RPMI8226 (cell line): ENCODE measurements around the gene PLAA.

ENCODE experiments used
- DNase-seq: peaks from one replicate; pipeline ENCODE4 v3.0.0-alpha.2; 2015

The PLAA gene

DNA sequence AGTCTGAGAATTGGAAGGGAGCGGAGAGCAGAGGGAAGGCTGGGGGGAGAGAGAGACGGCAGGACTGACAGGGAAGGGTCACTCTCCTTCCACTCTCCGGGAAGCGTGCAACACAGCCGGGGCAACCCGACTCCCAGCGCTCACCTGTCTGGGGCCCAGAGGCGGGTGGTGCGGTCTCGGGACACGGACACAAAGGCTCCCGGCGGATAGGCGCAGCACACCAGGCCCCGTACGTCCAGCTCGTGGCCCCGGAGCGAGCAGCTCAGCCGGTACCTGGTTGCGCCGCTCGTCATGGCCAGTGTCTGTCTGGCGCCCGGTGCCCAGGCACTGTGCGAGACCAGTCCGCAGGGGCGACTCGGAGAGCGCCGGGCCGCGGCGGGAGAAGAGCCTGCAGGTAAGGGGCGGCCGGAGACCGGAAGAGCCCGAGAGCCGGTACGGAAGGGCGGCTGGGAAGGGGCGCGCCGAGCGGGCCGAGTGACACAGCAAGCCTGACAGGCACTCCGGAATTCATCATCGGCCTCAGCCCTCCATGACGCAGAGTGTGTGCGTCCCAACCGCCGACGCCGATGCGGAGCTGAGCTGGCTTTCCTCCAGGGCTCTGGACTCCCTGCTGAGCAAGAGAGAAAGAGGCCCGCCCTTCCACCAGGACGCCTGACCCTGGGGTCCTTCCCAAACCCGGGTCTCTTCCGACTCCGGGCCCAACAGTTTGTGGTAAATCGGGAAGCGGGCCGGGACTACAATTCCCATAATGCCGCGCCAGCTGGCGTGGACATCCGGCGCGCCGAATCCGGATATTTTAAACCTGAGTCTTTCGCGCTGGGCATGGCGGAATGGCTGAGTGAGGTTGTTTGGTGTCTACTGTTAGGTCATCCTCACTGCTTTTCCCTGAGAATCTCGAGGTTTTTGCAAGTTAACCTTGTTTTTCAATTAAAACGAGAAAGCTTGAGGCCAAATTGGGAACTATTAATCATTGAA lies at the start of gene PLAA:
Gene PLAA (minus strand): TSS at position 490 of the 975 bp plus-strand sequence. CDS start 197 bp downstream, at position 293.
- peak; percentile 91 for DNase-seq

DNA sequence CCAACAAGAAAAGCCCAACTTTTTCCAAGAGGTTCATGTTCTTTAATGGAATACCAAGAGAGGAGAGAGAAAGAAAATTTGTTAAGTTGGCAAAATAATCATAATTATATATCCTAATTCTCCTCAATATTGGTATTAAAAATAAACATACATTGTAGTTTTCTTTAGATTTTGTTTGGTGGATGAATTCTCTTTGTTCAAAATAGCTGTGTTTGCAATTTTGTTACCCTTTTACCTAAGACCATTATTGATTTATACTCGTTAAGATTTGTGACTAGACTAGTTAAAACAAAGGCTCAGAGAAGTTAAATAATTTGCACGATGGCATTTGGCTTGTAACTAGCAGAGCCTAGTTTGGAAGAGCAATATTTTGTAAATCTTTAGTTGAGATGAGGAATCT lies 48.8 kb upstream of the PLAA start:
- DNase-seq = no peak

GRCh38 chr9:26983340-26983739 lies 36.3 kb upstream of the PLAA start:
- no peak for DNase-seq

GRCh38 chr9:26975728-26976707 lies 29.0 kb upstream of the PLAA start:
- peak; percentile 35 for DNase-seq

DNA sequence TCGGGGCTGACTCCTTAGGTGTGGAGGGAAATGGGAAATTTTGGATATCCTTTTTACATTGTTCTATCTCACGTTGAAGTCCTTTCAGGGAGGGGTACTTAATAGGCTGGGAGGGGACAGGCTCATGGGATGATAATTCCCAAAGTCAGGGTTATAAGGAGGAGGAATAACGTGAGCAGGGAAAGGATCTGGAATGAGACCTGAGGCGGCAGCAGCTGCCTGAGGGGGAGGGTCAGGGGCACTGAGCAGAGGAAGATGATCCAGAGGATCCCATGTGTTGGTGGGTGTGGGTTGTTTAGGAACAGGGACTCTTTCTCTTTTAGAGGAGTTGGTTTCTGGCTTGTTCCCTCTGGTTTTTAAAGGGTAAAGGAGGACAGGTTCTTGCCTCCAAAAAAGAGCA lies 27.9 kb upstream of the PLAA start:
- no peak for DNase-seq

DNA sequence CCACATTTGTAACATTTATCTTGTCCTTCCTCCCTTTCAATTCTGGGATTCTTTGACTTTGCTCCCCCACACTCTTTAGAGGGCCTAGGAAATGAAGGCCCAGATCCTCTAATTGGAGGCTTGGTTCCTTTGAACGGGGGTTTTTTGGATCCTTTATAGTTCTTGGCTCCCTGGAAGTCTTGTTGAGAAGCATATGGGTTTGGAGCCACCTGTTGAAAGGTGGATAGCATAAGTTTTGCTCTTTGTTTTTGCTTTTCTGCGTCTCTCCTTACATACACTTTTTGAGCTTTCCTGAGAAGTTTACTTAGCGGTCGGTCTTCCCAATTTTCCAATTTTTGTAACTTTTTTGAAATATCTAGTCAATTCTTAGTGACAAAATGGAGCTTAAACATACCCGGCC lies 26.9 kb upstream of the PLAA start:
- DNase-seq = no peak

DNA sequence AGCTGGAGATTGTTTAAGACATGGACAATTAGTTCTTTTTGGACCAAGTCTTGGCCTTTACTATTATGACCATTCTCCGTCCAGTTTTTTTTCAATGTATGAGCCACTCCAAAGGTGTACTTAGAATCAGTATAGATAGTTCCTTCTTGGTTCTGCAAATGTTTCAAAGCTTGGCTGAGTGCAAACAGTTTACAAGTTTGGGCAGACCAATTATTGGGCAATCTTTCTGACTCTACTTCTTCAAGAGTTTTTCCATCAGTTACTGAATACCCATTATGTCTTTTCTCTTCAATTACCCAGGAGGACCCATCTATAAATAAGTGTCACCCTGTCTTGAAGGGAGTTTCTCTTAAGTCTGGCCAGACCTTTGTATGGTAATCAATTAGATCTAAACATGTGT lies 24.7 kb upstream of the PLAA start:
- DNase-seq = no peak

- no peak for DNase-seq
Measured at GRCh38 chr9:26956860-26957233, 9.8 kb upstream of the PLAA start.

- DNase-seq = peak; percentile 96
Measured at GRCh38 chr9:26955921-26956859, 9.1 kb upstream of the PLAA start, which contains the start of gene IFT74. IFT74 (plus strand) TSS chr9:26956412; CDS start chr9:26961968, 5,556 bp downstream.

- peak; percentile 68 for DNase-seq
Measured at GRCh38 chr9:26955222-26955903, 8.3 kb upstream of the PLAA start.

DNA sequence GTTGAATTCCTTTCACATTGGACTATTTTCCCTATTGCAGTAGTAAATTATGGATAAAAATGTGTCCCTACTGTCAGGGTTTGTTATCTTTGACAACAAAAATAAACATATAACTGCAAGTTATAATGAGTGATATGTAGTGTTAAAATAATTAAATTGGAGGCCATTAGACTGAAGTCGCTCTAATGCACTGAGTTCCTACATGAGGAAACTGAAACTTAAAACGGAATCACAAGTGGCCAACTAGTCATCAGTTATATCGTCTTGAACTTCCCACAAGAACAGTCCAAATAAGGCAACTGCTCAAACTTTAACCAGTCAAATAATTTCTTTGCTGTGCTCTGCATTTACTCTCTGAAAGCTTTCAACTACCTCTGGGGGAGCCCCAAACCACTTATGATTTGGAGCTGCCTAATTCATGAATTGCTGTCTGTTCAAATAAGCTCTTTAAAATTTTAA lies 7.0 kb upstream of the PLAA start:
- DNase-seq = no peak

- DNase-seq = no peak
Measured at GRCh38 chr9:26951794-26952193, 4.8 kb upstream of the PLAA start.

- no peak for DNase-seq
Measured at GRCh38 chr9:26950521-26950920, 3.5 kb upstream of the PLAA start.

- DNase-seq = no peak
Measured at GRCh38 chr9:26949637-26950069, 2.6 kb upstream of the PLAA start.

DNA sequence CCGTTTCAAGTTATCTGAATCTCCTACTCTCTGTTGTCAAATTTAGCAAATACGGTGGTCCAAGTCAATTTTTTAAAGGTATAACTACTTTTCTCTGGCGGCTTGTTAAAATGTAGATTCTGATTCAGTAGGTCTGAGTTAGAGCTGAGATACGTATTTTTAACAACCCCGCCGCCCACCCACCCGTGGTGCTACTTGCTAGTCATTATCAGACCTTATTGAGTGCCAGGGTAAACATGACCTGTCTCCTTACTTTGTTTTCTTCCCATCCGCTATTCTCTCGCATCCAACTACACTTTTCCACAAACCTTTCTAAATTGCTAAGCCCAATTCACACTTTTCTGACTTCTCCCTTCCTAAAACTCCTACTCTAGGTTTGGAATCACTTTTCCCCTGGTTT lies 694 bp upstream of the PLAA start:
- DNase-seq = peak; percentile 5

DNA sequence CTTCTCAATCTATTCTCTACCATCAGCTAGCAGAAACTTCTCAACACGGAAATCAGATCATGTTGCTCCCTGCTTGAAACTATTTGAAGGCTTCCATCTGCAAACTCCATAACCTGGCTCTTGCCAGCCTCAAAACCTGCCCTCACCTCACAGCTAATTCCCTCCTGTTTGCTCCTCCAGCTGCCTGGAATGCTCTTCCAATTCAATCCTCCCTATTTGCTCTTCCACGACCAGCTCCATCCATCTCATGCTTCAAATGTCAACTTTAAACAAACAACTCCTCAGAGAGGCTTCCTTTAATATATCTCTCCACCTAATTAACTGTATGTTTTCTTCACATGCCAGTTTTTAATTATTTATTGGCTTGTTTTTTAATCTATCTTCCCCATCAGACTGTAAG lies 1.5 kb downstream of the PLAA start:
- DNase-seq = no peak

GRCh38 chr9:26940779-26941178 lies 6.3 kb downstream of the PLAA start:
- DNase-seq = no peak

DNA sequence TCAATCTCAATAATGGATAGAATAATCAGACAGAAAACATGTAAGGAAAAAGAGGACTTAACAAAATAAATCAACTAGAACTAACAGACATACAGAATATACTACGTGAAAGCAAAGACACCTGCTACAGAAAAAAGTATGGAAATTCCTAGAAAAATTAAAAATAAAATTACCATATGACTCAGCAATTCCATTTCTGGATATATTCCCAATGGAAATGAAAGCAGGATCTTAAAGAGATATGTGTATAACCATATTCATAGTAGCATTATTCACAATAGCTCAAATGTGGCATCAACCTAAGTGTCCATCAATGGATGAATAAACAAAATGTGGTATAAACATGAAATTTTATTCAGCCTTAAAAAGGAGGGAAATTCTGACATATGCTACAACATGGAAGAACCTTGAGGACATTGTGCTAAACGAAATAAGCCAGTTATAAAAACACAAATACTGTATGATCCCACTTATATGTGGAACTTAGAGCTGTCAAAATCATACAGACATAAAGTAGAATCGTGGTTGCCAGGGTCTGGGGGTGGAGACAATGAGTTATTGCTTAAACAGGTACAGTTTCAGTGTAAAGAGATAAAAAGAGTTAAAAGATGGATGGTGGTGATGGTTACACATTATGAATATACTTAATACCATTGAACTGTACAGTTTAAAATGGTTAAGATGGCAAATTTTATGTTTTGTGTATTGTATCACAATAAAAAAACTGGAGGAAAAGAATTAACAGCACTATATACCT lies 6.9 kb downstream of the PLAA start:
- DNase-seq = no peak

DNA sequence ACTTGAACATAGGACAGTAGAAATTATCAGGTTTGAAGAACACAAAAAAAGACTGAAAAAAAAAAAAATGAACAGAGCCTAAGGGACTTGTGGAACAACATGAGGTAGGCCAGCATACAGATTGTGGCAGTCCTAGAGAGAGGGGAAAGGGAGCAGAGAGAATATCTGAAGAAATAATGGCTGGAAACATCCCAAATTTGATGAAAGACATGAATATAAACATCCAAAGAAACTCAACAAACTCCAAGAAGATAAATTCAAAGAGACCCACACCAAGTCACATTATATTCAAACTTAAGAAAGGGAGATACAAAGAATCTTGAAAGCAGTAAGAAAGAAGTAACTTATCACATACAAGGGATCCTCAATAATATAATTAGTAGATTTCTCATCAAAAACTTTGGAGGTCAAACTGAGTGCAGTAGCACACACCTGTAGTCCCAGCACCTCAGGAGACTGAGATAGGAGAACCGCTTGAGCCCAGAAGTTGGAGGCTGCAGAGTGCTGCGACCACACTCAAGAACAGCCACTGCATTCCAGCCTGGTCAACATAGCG lies 9.1 kb downstream of the PLAA start:
- DNase-seq = no peak

GRCh38 chr9:26935847-26936246 lies 11.2 kb downstream of the PLAA start:
- DNase-seq = no peak
